Measurements from ENCODE around the gene PIGS.
"Not testable (repeated sequence)": the region's sequence is repeated elsewhere in the genome, so short reads cannot be mapped to it uniquely, and the experiment has no call there.

Gene PIGS

DNA sequence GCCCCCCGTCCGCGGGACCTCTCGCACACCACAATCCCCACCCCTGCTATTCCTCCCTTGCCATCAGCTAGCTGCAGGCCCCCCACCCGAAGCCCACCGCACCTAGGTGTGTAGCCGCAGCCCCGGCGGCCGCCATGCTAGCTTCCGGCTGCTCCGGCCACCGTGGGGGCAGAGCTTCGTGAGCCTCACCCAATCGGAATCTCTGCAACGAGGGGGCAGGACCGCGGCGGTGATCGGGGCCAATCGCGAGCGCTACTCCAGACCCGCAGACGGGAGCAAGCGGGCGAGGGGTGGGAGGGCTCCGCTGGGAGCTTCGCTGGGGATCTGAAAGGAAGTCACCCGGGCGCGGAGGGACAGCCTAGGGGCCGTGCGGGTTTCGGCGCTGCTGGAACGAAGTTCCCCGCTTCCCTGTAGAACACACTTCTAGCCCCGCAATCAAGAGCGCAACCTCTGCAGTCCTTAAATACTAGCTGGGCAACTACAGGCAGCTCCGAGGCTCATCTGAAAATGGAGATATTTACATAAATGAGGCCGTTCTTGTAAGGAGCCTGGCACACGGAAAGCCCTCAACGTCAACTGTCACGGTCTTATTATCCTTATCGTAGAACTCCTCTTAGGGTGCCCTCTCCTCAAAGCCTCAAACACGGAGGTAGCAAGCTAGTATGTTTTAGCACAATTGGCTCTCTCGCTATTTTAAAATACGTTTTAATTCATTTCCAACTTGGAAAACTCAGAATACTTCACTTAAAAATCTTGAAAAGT, at the start of gene PIGS:
Gene PIGS, minus strand, starts transcription at position 164 of the 762 bp plus-strand sequence. Its CDS starts 28 bp downstream, at position 136.
- peak; percentile 97 for DNase-seq (ENCODE audit: low read depth, low spot score)

GRCh38 chr17:28620010-28620409, 48.7 kb upstream of the PIGS start:
- DNase-seq (ENCODE audit: low read depth, low spot score), result no peak

DNA sequence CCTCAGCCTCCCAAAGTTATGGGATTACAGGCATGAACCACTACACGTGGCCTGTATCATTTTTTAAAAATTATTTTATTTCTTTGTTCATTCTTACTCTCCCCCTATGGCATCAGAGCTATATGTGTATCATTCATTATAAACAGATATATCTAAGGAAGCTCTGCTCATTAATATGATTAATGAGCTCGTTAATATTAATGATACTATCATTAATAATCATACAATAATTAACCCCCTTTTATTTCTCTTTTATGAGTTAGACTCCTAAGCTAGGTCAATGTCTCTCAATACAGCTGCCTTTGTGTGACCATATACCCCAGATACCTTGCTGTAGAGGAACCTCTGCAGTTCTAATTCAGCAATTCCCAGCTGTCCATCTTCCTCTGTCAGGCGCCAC, 47.1 kb upstream of the PIGS start:
- DNase-seq (ENCODE audit: low read depth, low spot score), result no peak

DNA sequence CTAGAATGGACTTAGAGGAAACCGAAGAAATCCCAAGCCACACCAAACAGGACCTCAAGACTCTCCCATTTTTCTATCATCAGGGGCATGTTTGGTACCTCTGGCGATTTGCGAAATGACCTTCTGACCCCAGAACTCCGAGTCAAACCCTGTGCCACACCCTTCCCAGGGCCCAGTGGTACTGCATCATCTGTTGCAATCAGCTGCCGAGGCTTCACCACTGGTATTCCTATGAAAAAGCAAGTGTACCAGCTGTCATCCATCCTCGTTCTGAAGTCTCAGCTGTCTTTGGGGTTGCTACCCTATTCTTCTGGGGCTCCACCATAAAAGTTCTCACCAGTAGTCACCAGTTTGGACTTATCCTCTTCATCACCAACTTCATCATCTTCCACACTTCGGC, 45.0 kb upstream of the PIGS start:
- no peak for DNase-seq (ENCODE audit: low read depth, low spot score)

DNA sequence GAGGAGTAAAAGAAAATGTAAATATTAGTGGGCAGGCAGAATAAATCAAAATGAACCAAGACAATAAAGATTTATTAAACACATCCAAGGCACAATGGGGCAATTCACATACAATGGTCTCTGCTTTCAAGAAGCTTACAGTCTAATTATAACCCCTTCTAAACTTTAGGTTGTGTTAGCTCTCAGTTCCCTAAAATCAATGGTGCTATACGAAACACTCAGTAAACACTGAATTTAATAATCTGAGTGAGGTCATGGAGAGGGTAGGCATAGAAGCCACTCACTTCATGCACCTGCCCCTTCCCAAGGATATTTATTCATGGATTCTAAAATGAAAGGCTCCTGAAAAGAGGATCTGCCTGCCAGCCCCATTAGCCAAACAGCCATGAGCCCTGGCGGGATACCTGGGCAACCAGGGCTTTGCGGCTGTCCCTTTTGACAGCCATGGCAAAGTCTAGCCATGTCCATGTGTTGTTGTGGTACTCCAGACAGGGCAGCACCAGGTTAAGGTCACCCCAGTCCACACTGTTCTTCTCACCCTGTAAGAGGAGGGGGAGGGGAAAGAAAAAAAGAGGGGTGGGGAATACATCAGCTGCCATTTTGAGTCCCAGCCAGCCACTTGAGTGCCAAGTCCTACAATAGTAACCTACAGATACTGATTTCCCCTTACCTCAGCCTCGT, 44.1 kb upstream of the PIGS start:
- no peak for DNase-seq (ENCODE audit: low read depth, low spot score)

DNA sequence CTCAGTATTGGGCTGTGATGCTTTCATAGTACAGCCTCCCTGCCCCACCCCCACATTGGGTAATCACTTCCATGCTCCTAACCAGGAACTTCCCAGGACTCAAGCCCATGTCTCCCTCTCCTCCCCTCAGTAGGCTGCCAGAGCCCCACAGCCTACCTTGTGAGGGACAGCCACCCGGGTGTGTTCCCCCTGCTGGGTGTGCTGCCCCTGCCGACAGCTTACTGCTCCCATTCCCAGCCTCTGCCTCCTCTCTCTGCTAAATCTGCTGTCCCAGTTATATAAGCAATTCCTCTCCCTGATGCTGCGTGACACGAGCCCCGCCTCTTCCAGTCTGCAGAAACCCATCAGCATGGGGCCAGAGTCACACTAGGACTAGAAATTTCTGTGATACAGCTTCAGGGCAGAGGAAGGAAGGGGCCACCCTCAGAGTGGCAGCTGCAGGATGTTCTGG, 42.6 kb upstream of the PIGS start, which contains the start of gene RSKR:
Gene RSKR, minus strand, starts transcription at position 255 of the 451 bp plus-strand sequence. Its CDS starts 24 bp downstream, at position 231.
- DNase-seq (ENCODE audit: low read depth, low spot score), result no peak

DNA sequence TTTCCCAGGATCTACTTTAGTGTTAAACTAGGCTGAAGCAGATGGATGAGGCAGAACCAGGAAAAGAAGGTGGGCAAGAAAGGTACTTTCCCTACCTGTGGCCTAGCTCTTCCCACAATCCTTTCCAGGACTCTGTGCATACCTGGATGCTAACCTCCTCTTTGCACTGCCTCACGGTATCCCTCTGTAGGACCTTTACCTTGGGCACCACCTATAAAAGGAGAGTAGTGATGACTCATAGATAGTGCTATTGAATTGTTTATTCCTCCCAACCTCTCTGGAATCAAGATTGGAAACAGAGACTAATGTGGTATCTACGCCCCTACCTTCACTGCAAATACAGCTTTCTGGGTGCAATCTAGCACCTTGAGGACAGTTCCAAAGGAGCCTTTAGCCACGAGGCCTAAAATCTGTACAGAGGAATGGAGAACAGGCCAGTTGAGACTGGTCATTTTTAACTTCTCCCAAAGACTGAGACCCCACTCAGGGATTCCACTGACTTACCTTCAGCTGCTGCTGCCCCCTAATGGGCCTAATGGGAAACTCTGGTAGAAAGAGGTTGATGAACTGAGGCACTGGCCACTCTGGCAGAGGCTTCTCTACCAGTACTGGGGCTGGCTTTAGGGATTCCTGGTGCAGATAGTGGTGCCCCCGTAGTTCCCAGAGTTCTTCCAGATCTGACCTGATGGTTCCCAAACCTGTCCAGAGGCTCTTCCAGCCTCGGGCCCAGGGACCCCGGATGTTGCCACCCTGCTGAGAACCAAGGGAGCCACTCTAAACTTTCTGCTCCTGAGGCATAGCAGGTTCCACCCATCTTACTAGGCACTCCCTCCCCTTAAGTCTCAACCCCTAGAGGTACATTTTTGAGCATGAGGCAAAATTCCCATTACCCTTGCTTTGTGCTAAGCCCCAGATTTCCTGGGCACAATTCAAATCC, 41.9 kb upstream of the PIGS start:
- peak; percentile 61 for DNase-seq (ENCODE audit: low read depth, low spot score)

- DNase-seq (ENCODE audit: low read depth, low spot score), result no peak
Measured at GRCh38 chr17:28612531-28612930, 41.2 kb upstream of the PIGS start.

GRCh38 chr17:28610376-28610775, 39.1 kb upstream of the PIGS start:
- no peak for DNase-seq (ENCODE audit: low read depth, low spot score)

- not testable (repeated sequence) for DNase-seq (ENCODE audit: low read depth, low spot score)
Measured at GRCh38 chr17:28604031-28604430, 32.7 kb upstream of the PIGS start.

DNA sequence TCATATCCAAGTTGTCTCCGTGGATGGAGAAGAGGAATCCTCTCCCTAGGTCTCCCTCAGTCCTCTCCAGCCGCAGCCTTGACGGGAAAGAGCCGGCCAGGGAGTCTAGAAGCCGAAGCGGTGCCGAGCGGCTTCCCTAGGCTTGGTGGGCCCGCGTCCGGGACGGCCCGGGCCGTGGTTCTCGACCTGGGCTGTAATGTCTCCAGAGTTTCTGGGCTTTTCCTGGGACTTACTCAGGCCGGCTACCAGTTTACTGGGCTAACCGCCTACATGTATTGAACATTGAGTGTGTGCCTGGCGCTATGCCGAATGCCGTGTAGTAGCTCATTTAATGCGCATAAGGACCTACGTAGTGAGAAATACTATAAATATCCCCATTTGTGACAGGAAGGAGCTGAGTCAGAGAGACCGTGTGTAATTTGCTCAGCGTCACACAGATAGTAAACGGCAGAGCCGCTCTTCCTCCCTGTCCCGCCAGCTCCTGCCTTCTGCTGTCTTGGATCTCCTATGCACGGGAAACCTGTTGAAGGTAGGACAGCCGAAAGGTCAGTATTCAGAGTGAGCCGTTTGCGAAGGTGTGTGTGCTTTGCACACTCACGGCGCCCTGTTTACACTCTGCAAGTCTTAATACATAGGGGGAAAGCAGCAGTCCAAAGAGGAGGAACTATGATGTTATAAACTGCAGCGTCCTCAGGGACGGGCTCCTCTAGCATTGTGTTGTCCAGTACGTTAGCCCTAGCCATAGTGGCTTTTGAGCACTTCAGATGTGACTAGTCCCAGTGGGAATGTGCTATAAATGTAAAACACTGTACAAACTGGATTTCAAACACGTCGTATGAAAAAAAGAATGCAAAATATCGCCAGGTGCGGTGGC, 28.2 kb upstream of the PIGS start:
- peak; percentile 84 for DNase-seq (ENCODE audit: low read depth, low spot score)

GRCh38 chr17:28598799-28599310, 27.5 kb upstream of the PIGS start, which contains the start of gene SPAG5:
SPAG5 (minus strand) TSS chr17:28599025; CDS start chr17:28598946, 79 bp downstream.
- DNase-seq (ENCODE audit: low read depth, low spot score), result peak; percentile 97

DNA sequence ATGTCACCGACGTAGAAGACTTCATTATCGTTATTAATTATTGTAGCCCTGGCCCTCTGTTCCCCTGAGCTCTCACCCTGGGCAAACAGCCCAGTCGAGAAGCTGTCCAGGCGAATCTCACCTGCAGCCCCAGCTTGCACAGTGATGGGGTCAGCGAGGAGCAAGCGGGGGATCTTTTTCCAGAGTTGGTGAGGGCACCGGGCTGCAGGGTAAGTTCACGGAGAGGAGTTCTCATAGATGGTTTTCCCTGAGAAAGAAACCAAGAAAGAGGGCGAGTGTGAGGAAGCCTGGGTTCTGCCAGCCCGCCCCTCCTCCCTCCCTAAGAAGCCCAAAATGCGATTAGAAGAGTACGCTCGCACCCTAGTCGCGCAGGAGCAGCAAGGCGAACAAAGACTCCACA, 27.1 kb upstream of the PIGS start:
- DNase-seq (ENCODE audit: low read depth, low spot score), result no peak

GRCh38 chr17:28597606-28598383, 26.5 kb upstream of the PIGS start:
- DNase-seq (ENCODE audit: low read depth, low spot score), result no peak

DNA sequence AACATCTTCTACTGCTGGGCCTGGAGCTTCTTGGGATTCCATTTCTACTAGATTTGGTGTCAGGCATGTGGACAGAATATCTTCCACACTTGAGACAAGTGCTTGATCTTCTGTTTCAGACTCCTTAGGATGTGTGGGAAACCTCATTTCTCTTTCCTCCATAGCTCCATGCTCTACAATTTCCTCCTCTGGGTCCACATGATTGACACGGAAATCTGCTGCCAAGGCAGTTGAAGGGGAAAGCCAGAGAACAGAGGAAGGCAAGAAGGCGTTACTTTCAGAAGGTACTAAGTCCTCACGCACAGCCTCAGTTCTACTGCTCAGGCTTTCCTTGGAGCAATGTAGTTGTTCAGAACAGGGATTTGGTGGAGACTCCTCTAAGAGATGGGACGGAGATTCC, 20.9 kb upstream of the PIGS start:
- no peak for DNase-seq (ENCODE audit: low read depth, low spot score)

DNA sequence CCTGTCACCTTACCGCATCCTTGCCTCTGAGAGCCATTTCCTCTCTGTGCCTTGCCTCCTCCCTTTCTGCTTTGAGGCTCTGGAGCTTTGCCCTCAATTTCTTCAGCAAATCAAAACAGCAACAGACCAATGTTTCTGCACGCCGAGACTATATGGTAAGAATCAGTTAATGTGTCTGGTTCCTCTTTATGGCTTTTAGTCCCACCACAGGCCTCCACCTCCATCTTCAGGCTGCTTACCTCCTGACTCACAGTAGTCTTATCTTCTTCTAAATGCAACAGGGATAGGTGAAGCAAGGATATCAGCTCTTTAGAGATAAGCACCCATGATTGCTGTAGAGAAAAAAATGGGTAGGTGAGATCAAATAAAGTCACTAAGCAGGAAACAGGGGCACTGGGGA, 14.5 kb upstream of the PIGS start:
- DNase-seq (ENCODE audit: low read depth, low spot score), result no peak

GRCh38 chr17:28584434-28584833, 13.1 kb upstream of the PIGS start:
- no peak for DNase-seq (ENCODE audit: low read depth, low spot score)

DNA sequence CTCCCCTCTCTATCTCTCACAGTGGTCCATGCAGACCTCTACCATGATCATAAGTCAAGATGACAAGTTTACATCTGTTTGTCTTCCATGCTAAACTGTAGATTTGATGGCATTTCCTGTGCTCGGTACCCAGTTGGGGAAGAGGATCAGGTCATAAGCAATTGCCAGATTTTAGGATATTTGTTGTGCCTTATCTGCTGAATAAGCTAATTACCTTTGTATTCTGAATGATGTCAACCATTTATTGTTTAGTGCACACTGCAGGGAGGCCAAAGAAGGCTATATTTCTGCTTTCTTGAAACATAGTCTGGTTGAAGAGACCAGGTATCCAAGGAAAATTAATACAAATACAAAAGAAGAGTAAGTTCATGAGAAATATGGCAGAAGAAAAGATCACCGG, 11.2 kb upstream of the PIGS start:
- DNase-seq (ENCODE audit: low read depth, low spot score), result no peak

GRCh38 chr17:28580959-28581358, 9.6 kb upstream of the PIGS start:
- no peak for DNase-seq (ENCODE audit: low read depth, low spot score)

- no peak for DNase-seq (ENCODE audit: low read depth, low spot score)
Measured at GRCh38 chr17:28579526-28579925, 8.2 kb upstream of the PIGS start.

All from astrocyte of the hippocampus (primary cell).